NCI-H2107 treated with DMSO at 0.1 percent for 48 hours (cell line): ENCODE results near the gene NT5C.

Experiments used
- DNase-seq: peaks from one replicate; lab custom pipeline; 2025; ENCODE audit not compliant: unreplicated experiment; lab: John Stamatoyannopoulos, UW

The NT5C gene

GRCh38 chr17:75094871-75095399 lies 36.6 kb downstream of the NT5C start:
- no peak for DNase-seq

- DNase-seq = no peak
Observed at GRCh38 chr17:75093548-75094158, 37.9 kb downstream of the NT5C start.

GRCh38 chr17:75091855-75092327 lies 39.7 kb downstream of the NT5C start:
- DNase-seq = no peak

GRCh38 chr17:75090871-75091854 lies 40.4 kb downstream of the NT5C start:
- DNase-seq = no peak

- no peak for DNase-seq
Observed at GRCh38 chr17:75088465-75089417, 42.8 kb downstream of the NT5C start.

- DNase-seq = no peak
Observed at GRCh38 chr17:75087558-75088453, 43.7 kb downstream of the NT5C start, which contains the start of gene SLC16A5. TSS of gene SLC16A5 (plus strand) at chr17:75087954. CDS start at chr17:75093637, 5,683 bp downstream.

- DNase-seq = no peak
Observed at GRCh38 chr17:75087182-75087557, 44.4 kb downstream of the NT5C start.

GRCh38 chr17:75086496-75087181 lies 44.9 kb downstream of the NT5C start:
- DNase-seq = no peak

- no peak for DNase-seq
Observed at GRCh38 chr17:75084039-75084660, 47.4 kb downstream of the NT5C start.

- DNase-seq = no peak
Observed at GRCh38 chr17:75082683-75083082, 48.9 kb downstream of the NT5C start.

- DNase-seq = no peak
Observed at GRCh38 chr17:75081611-75082540, 49.7 kb downstream of the NT5C start.
